HUES48 (cell line): ENCODE data around the gene NMNAT3.

Experiments used
- H3K27ac ChIP-seq: one replicate; pipeline ENCODE4 v1.7.0; 2013; ENCODE audit warnings: low read depth, low read length, inconsistent platforms
- H3K27me3 ChIP-seq: 2 replicates; pipeline ENCODE4 v1.6.1; 2013; ENCODE audit warnings: mild to moderate bottlenecking, low read length; ENCODE audit not compliant: control insufficient read depth, insufficient read depth
- H3K36me3 ChIP-seq: 2 replicates; pipeline ENCODE4 v1.6.1; 2013; ENCODE audit warnings: low read length; ENCODE audit not compliant: control insufficient read depth, insufficient read depth
- H3K4me1 ChIP-seq: 2 replicates; pipeline ENCODE4 v1.6.1; 2013; ENCODE audit warnings: mild to moderate bottlenecking, low read length; ENCODE audit not compliant: control insufficient read depth, insufficient read depth
- H3K4me3 ChIP-seq: 2 replicates; pipeline ENCODE4 v1.5.1; 2013; ENCODE audit warnings: mild to moderate bottlenecking, low read depth, low read length
- H3K9ac ChIP-seq: 2 replicates; pipeline ENCODE4 v1.6.1; 2013; ENCODE audit warnings: mild to moderate bottlenecking, low read depth, low read length, moderate library complexity
- H3K9me3 ChIP-seq: 2 replicates; pipeline ENCODE4 v1.6.1; 2013; ENCODE audit warnings: low read length; ENCODE audit not compliant: control insufficient read depth, insufficient read depth

Gene NMNAT3

GRCh38 chr3:139541532-139542288 is 136.1 kb downstream of the NMNAT3 start:
- H3K9me3 ChIP-seq = no peaks in the 10 kb centered on the region
- no peaks in the 10 kb centered on the region for H3K36me3 ChIP-seq
- H3K4me1 ChIP-seq = peaks cover 24% of the 10 kb centered on the region
- peaks cover 45% of the 10 kb centered on the region for H3K27me3 ChIP-seq
- no peak overlapping the region for H3K9ac ChIP-seq
- no peak overlapping the region for H3K27ac ChIP-seq
- no peak overlapping the region for H3K4me3 ChIP-seq

- no peaks in the 10 kb centered on the region for H3K36me3 ChIP-seq
- H3K4me1 ChIP-seq = peaks cover 24% of the 10 kb centered on the region
- H3K27me3 ChIP-seq = peaks cover 51% of the 10 kb centered on the region
- peak overlapping the region; percentile 60 for H3K4me3 ChIP-seq
- no peaks in the 10 kb centered on the region for H3K9me3 ChIP-seq
- no peak overlapping the region for H3K9ac ChIP-seq
- H3K27ac ChIP-seq = no peak overlapping the region
These were observed 136.9 kb downstream of the NMNAT3 start for GRCh38 chr3:139540651-139541531.

- Histone ChIP-seq H3K9me3 (no peaks in the 10 kb centered on the region), H3K27me3 (peaks cover 51% of the 10 kb centered on the region), H3K27ac (no peak overlapping the region), H3K4me3 (peak overlapping the region; percentile 60), H3K4me1 (peaks cover 38% of the 10 kb centered on the region), H3K9ac (no peak overlapping the region), H3K36me3 (no peaks in the 10 kb centered on the region)
These were observed 139.0 kb downstream of the NMNAT3 start for GRCh38 chr3:139538733-139539132.

- Histone ChIP-seq H3K4me1 (peaks cover 42% of the 10 kb centered on the region), H3K9ac (no peak overlapping the region), H3K4me3 (peak overlapping the region; percentile 60; the same call in 1 of the 2 replicates)
These were observed 139.8 kb downstream of the NMNAT3 start for GRCh38 chr3:139537795-139538621.

GRCh38 chr3:139537361-139537760 is 140.4 kb downstream of the NMNAT3 start:
- no peaks in the 10 kb centered on the region for H3K9me3 ChIP-seq
- peaks cover 51% of the 10 kb centered on the region for H3K27me3 ChIP-seq
- peak overlapping the region; percentile 17 for H3K27ac ChIP-seq
- no peak overlapping the region for H3K4me3 ChIP-seq
- no peaks in the 10 kb centered on the region for H3K36me3 ChIP-seq
- no peak overlapping the region for H3K9ac ChIP-seq
- H3K4me1 ChIP-seq = peaks cover 48% of the 10 kb centered on the region

More at GRCh38 chr3:139537795-139538621, 139.8 kb downstream of the NMNAT3 start:
- Histone ChIP-seq H3K36me3 (no peaks in the 10 kb centered on the region), H3K9me3 (no peaks in the 10 kb centered on the region), H3K27me3 (peaks cover 51% of the 10 kb centered on the region), H3K27ac (peak overlapping the region; percentile 17)

- Histone ChIP-seq H3K36me3 (no peaks in the 10 kb centered on the region), H3K9me3 (no peaks in the 10 kb centered on the region), H3K27me3 (peaks cover 31% of the 10 kb centered on the region), H3K9ac (no peak overlapping the region), H3K4me1 (peaks cover 45% of the 10 kb centered on the region), H3K27ac (no peak overlapping the region), H3K4me3 (no peak overlapping the region)
These were observed 142.5 kb downstream of the NMNAT3 start for GRCh38 chr3:139534992-139535879.

GRCh38 chr3:139534455-139534812 is 143.3 kb downstream of the NMNAT3 start:
- no peaks in the 10 kb centered on the region for H3K9me3 ChIP-seq
- H3K36me3 ChIP-seq = no peaks in the 10 kb centered on the region
- H3K27me3 ChIP-seq = peaks cover 29% of the 10 kb centered on the region
- no peak overlapping the region for H3K9ac ChIP-seq
- H3K4me3 ChIP-seq = no peak overlapping the region
- no peak overlapping the region for H3K27ac ChIP-seq
- H3K4me1 ChIP-seq = peaks cover 45% of the 10 kb centered on the region

GRCh38 chr3:139533781-139534454 is 143.9 kb downstream of the NMNAT3 start:
- Histone ChIP-seq H3K36me3 (no peaks in the 10 kb centered on the region), H3K9ac (no peak overlapping the region), H3K27me3 (peaks cover 24% of the 10 kb centered on the region), H3K4me3 (no peak overlapping the region), H3K4me1 (peaks cover 45% of the 10 kb centered on the region), H3K27ac (no peak overlapping the region), H3K9me3 (no peaks in the 10 kb centered on the region)

- H3K36me3 ChIP-seq = no peaks in the 10 kb centered on the region
- H3K4me3 ChIP-seq = no peak overlapping the region
- H3K27me3 ChIP-seq = peaks cover 15% of the 10 kb centered on the region; the same call in 1 of the 2 replicates
- no peak overlapping the region for H3K27ac ChIP-seq
- H3K4me1 ChIP-seq = peaks cover 36% of the 10 kb centered on the region
- H3K9me3 ChIP-seq = no peaks in the 10 kb centered on the region
- no peak overlapping the region for H3K9ac ChIP-seq
These were observed 144.8 kb downstream of the NMNAT3 start for GRCh38 chr3:139532976-139533375.
